HepG2 (cell line): ENCODE data around the gene ANKS4B. TPM values are rescaled to one million over a fixed set of nuclear protein-coding genes. Genes with fewer than 3 reads are reported as not detected.

Source experiments
- DNMT1 ChIP-seq: sonication (generic); formaldehyde crosslinking; IDR thresholded peaks from 2 replicates; pipeline ENCODE4 v1.5.1; 2020; ENCODE audit warnings: mild to moderate bottlenecking, missing genetic modification reagents
- ETV5 ChIP-seq: IDR thresholded peaks from 2 replicates; pipeline ENCODE4 v1.6.1; 2018; ENCODE audit warnings: missing biosample characterization, missing genetic modification reagents, inconsistent platforms, borderline replicate concordance
- KMT2A ChIP-seq: sonication (generic); formaldehyde crosslinking; IDR thresholded peaks from 2 replicates; pipeline ENCODE4 v1.4.0; 2020; ENCODE audit warnings: missing genetic modification reagents
- PAWR ChIP-seq: sonication (generic); formaldehyde crosslinking; IDR thresholded peaks from 2 replicates; pipeline ENCODE4 v1.4.0; 2020; ENCODE audit warnings: missing genetic modification reagents, mild to moderate bottlenecking, borderline replicate concordance
- PHF8 ChIP-seq: sonication (generic); formaldehyde crosslinking; IDR thresholded peaks from 2 replicates; pipeline ENCODE4 v1.5.0; 2020; ENCODE audit warnings: missing genetic modification reagents
- RBFOX2 ChIP-seq: fragments of 200-400 bp; formaldehyde crosslinking; IDR thresholded peaks from 2 replicates; pipeline ENCODE4 v1.6.1; 2017; ENCODE audit warnings: low read depth, mild to moderate bottlenecking, low read length
- RFXAP ChIP-seq: sonication (generic); formaldehyde crosslinking; IDR thresholded peaks from 2 replicates; pipeline ENCODE4 v1.4.0; 2020; ENCODE audit warnings: missing genetic modification reagents, borderline replicate concordance
- SAP130 ChIP-seq: IDR thresholded peaks from 2 replicates; pipeline ENCODE4 v1.6.1; 2016; ENCODE audit warnings: low read depth
- ZBTB25 ChIP-seq: IDR thresholded peaks from 2 replicates; pipeline ENCODE4 v1.6.1; 2018; ENCODE audit warnings: missing genetic modification reagents
- ZBTB26 ChIP-seq: IDR thresholded peaks from 2 replicates; pipeline ENCODE4 v1.6.1; 2016; ENCODE audit warnings: missing compliant biosample characterization, missing genetic modification reagents, borderline replicate concordance
- ZFP90 ChIP-seq: sonication (generic); formaldehyde crosslinking; IDR thresholded peaks from 2 replicates; pipeline ENCODE4 v1.8.0; 2022; ENCODE audit warnings: missing genetic modification reagents, mild to moderate bottlenecking, inconsistent platforms, borderline replicate concordance
- ZNF251 ChIP-seq: sonication (generic); formaldehyde crosslinking; IDR thresholded peaks from 2 replicates; pipeline ENCODE4 v1.9.0; 2021; ENCODE audit warnings: mild to moderate bottlenecking, missing genetic modification reagents
- ZNF263 ChIP-seq: sonication (generic); formaldehyde crosslinking; IDR thresholded peaks from 2 replicates; pipeline ENCODE4 v1.4.0; 2020; ENCODE audit warnings: missing genetic modification reagents
- ZNF350 ChIP-seq: sonication (generic); formaldehyde crosslinking; IDR thresholded peaks from 2 replicates; pipeline ENCODE4 v1.4.0; 2020; ENCODE audit warnings: mild to moderate bottlenecking, low read depth, missing genetic modification reagents, borderline replicate concordance
- ZNF496 ChIP-seq: sonication (generic); formaldehyde crosslinking; IDR thresholded peaks from 2 replicates; pipeline ENCODE4 v1.8.1; 2023; ENCODE audit warnings: mild to moderate bottlenecking, moderate library complexity, missing genetic modification reagents; ENCODE audit not compliant: insufficient replicate concordance
- ZNF546 ChIP-seq: sonication (generic); formaldehyde crosslinking; conservative IDR thresholded peaks from 2 replicates; pipeline ENCODE4 v1.8.1; 2023; ENCODE audit warnings: mild to moderate bottlenecking, missing genetic modification reagents
- ZNF574 ChIP-seq: sonication (generic); formaldehyde crosslinking; IDR thresholded peaks from 2 replicates; pipeline ENCODE4 v1.4.0; 2020; ENCODE audit warnings: missing genetic modification reagents
- ZNF598 ChIP-seq: sonication (generic); formaldehyde crosslinking; IDR thresholded peaks from 2 replicates; pipeline ENCODE4 v1.5.1; 2020; ENCODE audit warnings: mild to moderate bottlenecking, missing genetic modification reagents, borderline replicate concordance
- ZNF614 ChIP-seq: IDR thresholded peaks from 2 replicates; pipeline ENCODE4 v1.6.1; 2018; ENCODE audit warnings: missing biosample characterization, missing genetic modification reagents, inconsistent platforms, borderline replicate concordance
- ZNF737 ChIP-seq: sonication (generic); formaldehyde crosslinking; IDR thresholded peaks from 2 replicates; pipeline ENCODE4 v1.5.0; 2020; ENCODE audit warnings: missing genetic modification reagents, mild to moderate bottlenecking, borderline replicate concordance
- ZNF772 ChIP-seq: sonication (generic); formaldehyde crosslinking; IDR thresholded peaks from 2 replicates; pipeline ENCODE4 v1.5.0; 2020; ENCODE audit warnings: mild to moderate bottlenecking, missing genetic modification reagents
- ZNF841 ChIP-seq: sonication (generic); formaldehyde crosslinking; IDR thresholded peaks from 2 replicates; pipeline ENCODE4 v1.8.1; 2023; ENCODE audit warnings: missing genetic modification reagents, borderline replicate concordance
- polyA plus RNA-seq, 8 experiments: library from polyadenylated mRNA; depleted of rRNA in 3 of 8; stranded (reverse) in 7 of 8; unstranded in 1 of 8; fragments of >200 nt; fragmentation: Illumina TruSeq in 4 of 8; extraction: Trizol in 4 of 8; gene quantifications; 2 replicates each; pipeline versions ENCODE4 v1.2.1 to v1.2.3, GENCODE V29; 2011 to 2016; ENCODE audit warnings: low read depth in 4 of 8, missing spikeins in 1 of 8, mixed read lengths in 1 of 8; ENCODE audit not compliant: insufficient read depth in 1 of 8
- total RNA-seq, 5 experiments: library from RNA; depleted of rRNA; stranded (reverse); fragments of >200 nt; fragmentation: Illumina TruSeq; extraction: Trizol; gene quantifications; 2 replicates each; pipeline ENCODE4 v1.2.3, GENCODE V29; 2016; ENCODE audit warnings: low read depth in 1 of 5
- TF ChIP-seq, protein P1 (sequence below): fragments of 450-650 bp; IDR thresholded peaks from 2 replicates; pipeline ENCODE4 v1.6.1; 2017; ENCODE audit warnings: mild to moderate bottlenecking

The ANKS4B gene
- total and polyA plus RNA-seq, 2 of the 13 experiments (the other 11 are each of a cell fraction or from before 2014, with no cell fraction given) = 6.5 to 30.0 TPM

DNA sequence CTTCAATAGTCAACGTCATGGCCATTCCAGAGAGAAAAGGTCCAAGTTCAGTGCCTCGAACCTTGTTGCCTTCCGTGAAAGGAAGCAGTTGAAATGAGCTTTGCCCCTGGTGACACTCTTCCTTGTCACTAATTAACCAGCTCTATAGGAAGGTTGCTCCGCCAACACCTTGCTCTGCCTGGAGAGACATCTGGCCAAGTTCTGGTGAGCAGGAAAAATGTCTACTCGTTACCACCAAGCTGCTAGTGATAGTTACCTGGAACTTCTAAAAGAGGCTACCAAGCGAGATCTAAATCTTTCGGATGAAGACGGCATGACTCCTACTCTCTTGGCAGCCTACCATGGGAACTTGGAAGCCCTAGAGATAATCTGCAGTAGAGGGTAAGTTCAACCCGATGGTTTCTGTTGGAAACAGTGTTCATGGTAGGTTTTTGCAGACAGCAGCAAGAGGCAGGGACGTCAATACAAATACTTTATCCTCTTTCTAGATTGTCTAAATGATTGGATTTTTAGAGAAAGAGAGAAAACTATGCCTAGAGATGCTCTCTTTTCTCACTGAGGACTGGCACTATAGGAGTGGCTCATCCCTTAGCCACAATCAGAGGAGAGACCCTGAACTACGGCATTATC is at the start of gene ANKS4B (continued):
- no peak for TF ChIP-seq ZBTB25 (CRISPR knock-in tag)
- peak; percentile 86; the same call in 1 of the 2 replicates for TF ChIP-seq ZNF772 (CRISPR knock-in tag)
- peak; percentile 80 for TF ChIP-seq ZNF350 (CRISPR knock-in tag)
- TF ChIP-seq SAP130 (CRISPR knock-in tag) = peak; percentile 98
- TF ChIP-seq ZNF574 (CRISPR knock-in tag) = peak; percentile 89
- peak; percentile 73 for TF ChIP-seq PHF8 (CRISPR knock-in tag)
- peak; percentile 74 for TF ChIP-seq RBFOX2
- TF ChIP-seq ZBTB26 (CRISPR knock-in tag) = 0 out of 2 replicates have a peak, but pooled peaks have one; percentile 67
- TF ChIP-seq, protein P1, sequence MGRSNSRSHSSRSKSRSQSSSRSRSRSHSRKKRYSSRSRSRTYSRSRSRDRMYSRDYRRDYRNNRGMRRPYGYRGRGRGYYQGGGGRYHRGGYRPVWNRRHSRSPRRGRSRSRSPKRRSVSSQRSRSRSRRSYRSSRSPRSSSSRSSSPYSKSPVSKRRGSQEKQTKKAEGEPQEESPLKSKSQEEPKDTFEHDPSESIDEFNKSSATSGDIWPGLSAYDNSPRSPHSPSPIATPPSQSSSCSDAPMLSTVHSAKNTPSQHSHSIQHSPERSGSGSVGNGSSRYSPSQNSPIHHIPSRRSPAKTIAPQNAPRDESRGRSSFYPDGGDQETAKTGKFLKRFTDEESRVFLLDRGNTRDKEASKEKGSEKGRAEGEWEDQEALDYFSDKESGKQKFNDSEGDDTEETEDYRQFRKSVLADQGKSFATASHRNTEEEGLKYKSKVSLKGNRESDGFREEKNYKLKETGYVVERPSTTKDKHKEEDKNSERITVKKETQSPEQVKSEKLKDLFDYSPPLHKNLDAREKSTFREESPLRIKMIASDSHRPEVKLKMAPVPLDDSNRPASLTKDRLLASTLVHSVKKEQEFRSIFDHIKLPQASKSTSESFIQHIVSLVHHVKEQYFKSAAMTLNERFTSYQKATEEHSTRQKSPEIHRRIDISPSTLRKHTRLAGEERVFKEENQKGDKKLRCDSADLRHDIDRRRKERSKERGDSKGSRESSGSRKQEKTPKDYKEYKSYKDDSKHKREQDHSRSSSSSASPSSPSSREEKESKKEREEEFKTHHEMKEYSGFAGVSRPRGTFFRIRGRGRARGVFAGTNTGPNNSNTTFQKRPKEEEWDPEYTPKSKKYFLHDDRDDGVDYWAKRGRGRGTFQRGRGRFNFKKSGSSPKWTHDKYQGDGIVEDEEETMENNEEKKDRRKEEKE = no peak
- TF ChIP-seq ZNF841 = no peak
- no peak for TF ChIP-seq ZNF496 (CRISPR knock-in tag)
- TF ChIP-seq KMT2A (CRISPR knock-in tag) = peak; percentile 89
- TF ChIP-seq ZNF546 (CRISPR knock-in tag) = no peak
- TF ChIP-seq ZNF737 = no peak
- no peak for TF ChIP-seq ZNF251 (CRISPR knock-in tag)
- peak; percentile 95 for TF ChIP-seq RFXAP (CRISPR knock-in tag)
- peak; percentile 57 for TF ChIP-seq ZNF263 (CRISPR knock-in tag)
- no peak for TF ChIP-seq PAWR (CRISPR knock-in tag)
- no peak for TF ChIP-seq DNMT1
- no peak for TF ChIP-seq ZFP90 (CRISPR knock-in tag)
- peak; percentile 96 for TF ChIP-seq ZNF614
- peak; percentile 94 for TF ChIP-seq ETV5 (CRISPR knock-in tag)
- no peak for TF ChIP-seq ZNF598 (CRISPR knock-in tag)
